ENCODE results near the gene ZSWIM1. TPM values are rescaled to one million over a fixed set of nuclear protein-coding genes. Genes with fewer than 3 reads are reported as not detected.

The ZSWIM1 gene
- total and polyA plus RNA-seq, 2 of the 13 experiments (the other 11 are each of a cell fraction or from before 2014, with no cell fraction given), result 9.5 to 11.7 TPM

DNA sequence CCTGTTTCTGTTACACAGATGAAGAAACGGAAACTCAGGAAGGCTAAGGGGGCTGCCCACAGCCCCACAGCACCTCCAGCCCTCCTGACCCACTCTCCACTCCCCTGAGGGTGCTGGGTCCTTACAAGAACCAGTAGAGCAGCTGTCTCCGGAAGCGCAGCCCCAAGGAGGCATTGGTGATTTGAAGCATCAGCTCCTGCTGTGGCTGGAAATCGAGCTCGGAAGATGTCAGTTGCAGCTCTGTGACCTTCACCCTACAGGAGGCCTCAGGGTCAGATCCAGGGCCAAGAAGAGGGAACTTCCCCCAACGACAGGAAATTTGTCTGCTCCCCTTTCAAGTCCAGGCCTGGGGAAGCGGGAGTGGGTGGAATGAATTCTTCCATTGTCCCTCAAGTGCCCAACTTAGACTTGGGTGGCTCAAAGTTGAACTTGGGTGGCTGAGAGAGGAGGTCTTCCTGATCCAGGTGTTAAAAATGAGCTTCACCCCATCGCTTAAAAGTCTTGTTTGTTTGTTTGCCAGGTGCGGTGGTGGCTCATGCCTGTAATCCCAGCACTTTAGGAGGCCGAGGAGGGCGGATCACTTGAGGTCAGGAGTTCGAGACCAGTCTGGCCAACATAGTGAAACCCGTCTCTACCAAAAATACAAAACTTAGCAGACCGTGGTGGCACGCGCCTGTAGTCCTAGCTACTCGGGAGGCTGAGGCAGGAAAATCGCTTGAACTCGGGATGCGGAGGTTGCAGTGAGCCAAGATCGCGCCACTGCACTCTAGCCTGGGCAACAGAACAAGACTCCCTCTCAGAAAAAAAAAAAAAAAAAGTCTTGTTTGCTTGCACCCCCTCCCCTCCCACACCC, 29.0 kb downstream of the ZSWIM1 start (continued):
- TF ChIP-seq ARID2 (CRISPR knock-in tag; IDR thresholded peaks at IDR 0.05; ENCODE audit: borderline replicate concordance), result no peak
- TF ChIP-seq, protein P1, sequence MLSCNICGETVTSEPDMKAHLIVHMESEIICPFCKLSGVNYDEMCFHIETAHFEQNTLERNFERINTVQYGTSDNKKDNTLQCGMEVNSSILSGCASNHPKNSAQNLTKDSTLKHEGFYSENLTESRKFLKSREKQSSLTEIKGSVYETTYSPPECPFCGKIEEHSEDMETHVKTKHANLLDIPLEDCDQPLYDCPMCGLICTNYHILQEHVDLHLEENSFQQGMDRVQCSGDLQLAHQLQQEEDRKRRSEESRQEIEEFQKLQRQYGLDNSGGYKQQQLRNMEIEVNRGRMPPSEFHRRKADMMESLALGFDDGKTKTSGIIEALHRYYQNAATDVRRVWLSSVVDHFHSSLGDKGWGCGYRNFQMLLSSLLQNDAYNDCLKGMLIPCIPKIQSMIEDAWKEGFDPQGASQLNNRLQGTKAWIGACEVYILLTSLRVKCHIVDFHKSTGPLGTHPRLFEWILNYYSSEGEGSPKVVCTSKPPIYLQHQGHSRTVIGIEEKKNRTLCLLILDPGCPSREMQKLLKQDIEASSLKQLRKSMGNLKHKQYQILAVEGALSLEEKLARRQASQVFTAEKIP (CRISPR knock-in tag; IDR thresholded peaks at IDR 0.05; ENCODE audit: borderline replicate concordance), result no peak
- peak; percentile 52; the same call in 1 of the 2 replicates for TF ChIP-seq ZNF501 (CRISPR knock-in tag; IDR thresholded peaks at IDR 0.05)
- TF ChIP-seq ZNF460 (CRISPR knock-in tag; IDR thresholded peaks at IDR 0.05; ENCODE audit: borderline replicate concordance), result peak; percentile 73
- TF ChIP-seq GZF1 (CRISPR knock-in tag; IDR thresholded peaks at IDR 0.05), result peak; percentile 69; the same call in 1 of the 2 replicates
- no peak for TF ChIP-seq CBFB (CRISPR knock-in tag; IDR thresholded peaks at IDR 0.05)
- no peak for TF ChIP-seq CC2D1A (CRISPR knock-in tag; IDR thresholded peaks at IDR 0.05)
- no peak for TF ChIP-seq FOXK2 (IDR thresholded peaks at IDR 0.05)
- no peak for TF ChIP-seq HNRNPK (IDR thresholded peaks at IDR 0.05; ENCODE audit: low read depth, low read length, poor library complexity, severe bottlenecking)
- no peak; the same call in 1 of the 2 replicates for TF ChIP-seq ZSCAN9 (CRISPR knock-in tag; IDR thresholded peaks at IDR 0.05; ENCODE audit: borderline replicate concordance)
- no peak for TF ChIP-seq NFYC (CRISPR knock-in tag; IDR thresholded peaks at IDR 0.05)
- TF ChIP-seq, protein P2, sequence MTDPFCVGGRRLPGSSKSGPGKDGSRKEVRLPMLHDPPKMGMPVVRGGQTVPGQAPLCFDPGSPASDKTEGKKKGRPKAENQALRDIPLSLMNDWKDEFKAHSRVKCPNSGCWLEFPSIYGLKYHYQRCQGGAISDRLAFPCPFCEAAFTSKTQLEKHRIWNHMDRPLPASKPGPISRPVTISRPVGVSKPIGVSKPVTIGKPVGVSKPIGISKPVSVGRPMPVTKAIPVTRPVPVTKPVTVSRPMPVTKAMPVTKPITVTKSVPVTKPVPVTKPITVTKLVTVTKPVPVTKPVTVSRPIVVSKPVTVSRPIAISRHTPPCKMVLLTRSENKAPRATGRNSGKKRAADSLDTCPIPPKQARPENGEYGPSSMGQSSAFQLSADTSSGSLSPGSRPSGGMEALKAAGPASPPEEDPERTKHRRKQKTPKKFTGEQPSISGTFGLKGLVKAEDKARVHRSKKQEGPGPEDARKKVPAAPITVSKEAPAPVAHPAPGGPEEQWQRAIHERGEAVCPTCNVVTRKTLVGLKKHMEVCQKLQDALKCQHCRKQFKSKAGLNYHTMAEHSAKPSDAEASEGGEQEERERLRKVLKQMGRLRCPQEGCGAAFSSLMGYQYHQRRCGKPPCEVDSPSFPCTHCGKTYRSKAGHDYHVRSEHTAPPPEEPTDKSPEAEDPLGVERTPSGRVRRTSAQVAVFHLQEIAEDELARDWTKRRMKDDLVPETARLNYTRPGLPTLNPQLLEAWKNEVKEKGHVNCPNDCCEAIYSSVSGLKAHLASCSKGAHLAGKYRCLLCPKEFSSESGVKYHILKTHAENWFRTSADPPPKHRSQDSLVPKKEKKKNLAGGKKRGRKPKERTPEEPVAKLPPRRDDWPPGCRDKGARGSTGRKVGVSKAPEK (CRISPR knock-in tag; IDR thresholded peaks at IDR 0.05; ENCODE audit: borderline replicate concordance), result 0 out of 2 replicates have a peak, but pooled peaks have one; percentile 70
- TF ChIP-seq, protein P3, sequence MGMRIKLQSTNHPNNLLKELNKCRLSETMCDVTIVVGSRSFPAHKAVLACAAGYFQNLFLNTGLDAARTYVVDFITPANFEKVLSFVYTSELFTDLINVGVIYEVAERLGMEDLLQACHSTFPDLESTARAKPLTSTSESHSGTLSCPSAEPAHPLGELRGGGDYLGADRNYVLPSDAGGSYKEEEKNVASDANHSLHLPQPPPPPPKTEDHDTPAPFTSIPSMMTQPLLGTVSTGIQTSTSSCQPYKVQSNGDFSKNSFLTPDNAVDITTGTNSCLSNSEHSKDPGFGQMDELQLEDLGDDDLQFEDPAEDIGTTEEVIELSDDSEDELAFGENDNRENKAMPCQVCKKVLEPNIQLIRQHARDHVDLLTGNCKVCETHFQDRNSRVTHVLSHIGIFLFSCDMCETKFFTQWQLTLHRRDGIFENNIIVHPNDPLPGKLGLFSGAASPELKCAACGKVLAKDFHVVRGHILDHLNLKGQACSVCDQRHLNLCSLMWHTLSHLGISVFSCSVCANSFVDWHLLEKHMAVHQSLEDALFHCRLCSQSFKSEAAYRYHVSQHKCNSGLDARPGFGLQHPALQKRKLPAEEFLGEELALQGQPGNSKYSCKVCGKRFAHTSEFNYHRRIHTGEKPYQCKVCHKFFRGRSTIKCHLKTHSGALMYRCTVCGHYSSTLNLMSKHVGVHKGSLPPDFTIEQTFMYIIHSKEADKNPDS (CRISPR knock-in tag; IDR thresholded peaks at IDR 0.05), result no peak
- TF ChIP-seq JUND (CRISPR knock-in tag; IDR thresholded peaks at IDR 0.05), result no peak
- TF ChIP-seq SYNCRIP (IDR thresholded peaks at IDR 0.05; ENCODE audit: insufficient read depth, low read depth, low read length), result no peak
- TF ChIP-seq ZNF543 (CRISPR knock-in tag; IDR thresholded peaks at IDR 0.05), result peak; percentile 56
- no peak for TF ChIP-seq ZNF33A (CRISPR knock-in tag; IDR thresholded peaks at IDR 0.05; ENCODE audit: borderline replicate concordance)
- peak; percentile 18; the same call in 1 of the 2 replicates for TF ChIP-seq ZNF441 (CRISPR knock-in tag; IDR thresholded peaks at IDR 0.05; ENCODE audit: borderline replicate concordance)
- no peak; the same call in 1 of the 2 replicates for TF ChIP-seq KDM2A (CRISPR knock-in tag; IDR thresholded peaks at IDR 0.05; ENCODE audit: borderline replicate concordance, low read depth)
- TF ChIP-seq, protein P4, sequence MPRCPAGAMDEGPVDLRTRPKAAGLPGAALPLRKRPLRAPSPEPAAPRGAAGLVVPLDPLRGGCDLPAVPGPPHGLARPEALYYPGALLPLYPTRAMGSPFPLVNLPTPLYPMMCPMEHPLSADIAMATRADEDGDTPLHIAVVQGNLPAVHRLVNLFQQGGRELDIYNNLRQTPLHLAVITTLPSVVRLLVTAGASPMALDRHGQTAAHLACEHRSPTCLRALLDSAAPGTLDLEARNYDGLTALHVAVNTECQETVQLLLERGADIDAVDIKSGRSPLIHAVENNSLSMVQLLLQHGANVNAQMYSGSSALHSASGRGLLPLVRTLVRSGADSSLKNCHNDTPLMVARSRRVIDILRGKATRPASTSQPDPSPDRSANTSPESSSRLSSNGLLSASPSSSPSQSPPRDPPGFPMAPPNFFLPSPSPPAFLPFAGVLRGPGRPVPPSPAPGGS (CRISPR knock-in tag; IDR thresholded peaks at IDR 0.05), result peak; percentile 20; the same call in 1 of the 2 replicates
- TF ChIP-seq STAG1 (CRISPR knock-in tag; IDR thresholded peaks at IDR 0.05), result no peak
